ENCODE measurements around the gene PCSK9. TPM values are rescaled to one million over a fixed set of nuclear protein-coding genes. Genes with fewer than 3 reads are reported as not detected.

The PCSK9 gene
- 1.3 TPM in 2 replicates for total RNA-seq
- polyA plus RNA-seq: 2.4 TPM in 1 of 2 replicates, not detected in the other

DNA sequence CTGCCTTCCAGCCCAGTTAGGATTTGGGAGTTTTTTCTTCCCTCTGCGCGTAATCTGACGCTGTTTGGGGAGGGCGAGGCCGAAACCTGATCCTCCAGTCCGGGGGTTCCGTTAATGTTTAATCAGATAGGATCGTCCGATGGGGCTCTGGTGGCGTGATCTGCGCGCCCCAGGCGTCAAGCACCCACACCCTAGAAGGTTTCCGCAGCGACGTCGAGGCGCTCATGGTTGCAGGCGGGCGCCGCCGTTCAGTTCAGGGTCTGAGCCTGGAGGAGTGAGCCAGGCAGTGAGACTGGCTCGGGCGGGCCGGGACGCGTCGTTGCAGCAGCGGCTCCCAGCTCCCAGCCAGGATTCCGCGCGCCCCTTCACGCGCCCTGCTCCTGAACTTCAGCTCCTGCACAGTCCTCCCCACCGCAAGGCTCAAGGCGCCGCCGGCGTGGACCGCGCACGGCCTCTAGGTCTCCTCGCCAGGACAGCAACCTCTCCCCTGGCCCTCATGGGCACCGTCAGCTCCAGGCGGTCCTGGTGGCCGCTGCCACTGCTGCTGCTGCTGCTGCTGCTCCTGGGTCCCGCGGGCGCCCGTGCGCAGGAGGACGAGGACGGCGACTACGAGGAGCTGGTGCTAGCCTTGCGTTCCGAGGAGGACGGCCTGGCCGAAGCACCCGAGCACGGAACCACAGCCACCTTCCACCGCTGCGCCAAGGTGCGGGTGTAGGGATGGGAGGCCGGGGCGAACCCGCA lies at the start of gene PCSK9:
Gene PCSK9 (plus strand): TSS at position 207 of the 741 bp plus-strand sequence. CDS start 290 bp downstream, at position 497.
- no peaks in the 10 kb centered on the region for H3K36me3 ChIP-seq
- peak; percentile 51 to 71 for DNase-seq (ENCODE audit: low read depth in 1 of 2, low spot score in 1 of 2)
- H3K4me1 ChIP-seq (ENCODE audit: low read depth): no peaks in the 10 kb centered on the region
- H3K27ac ChIP-seq: no peak within 1 kb of the TSS
- no peaks in the 10 kb centered on the region for H3K9me3 ChIP-seq (ENCODE audit: low read depth)
- TF ChIP-seq, protein P1, sequence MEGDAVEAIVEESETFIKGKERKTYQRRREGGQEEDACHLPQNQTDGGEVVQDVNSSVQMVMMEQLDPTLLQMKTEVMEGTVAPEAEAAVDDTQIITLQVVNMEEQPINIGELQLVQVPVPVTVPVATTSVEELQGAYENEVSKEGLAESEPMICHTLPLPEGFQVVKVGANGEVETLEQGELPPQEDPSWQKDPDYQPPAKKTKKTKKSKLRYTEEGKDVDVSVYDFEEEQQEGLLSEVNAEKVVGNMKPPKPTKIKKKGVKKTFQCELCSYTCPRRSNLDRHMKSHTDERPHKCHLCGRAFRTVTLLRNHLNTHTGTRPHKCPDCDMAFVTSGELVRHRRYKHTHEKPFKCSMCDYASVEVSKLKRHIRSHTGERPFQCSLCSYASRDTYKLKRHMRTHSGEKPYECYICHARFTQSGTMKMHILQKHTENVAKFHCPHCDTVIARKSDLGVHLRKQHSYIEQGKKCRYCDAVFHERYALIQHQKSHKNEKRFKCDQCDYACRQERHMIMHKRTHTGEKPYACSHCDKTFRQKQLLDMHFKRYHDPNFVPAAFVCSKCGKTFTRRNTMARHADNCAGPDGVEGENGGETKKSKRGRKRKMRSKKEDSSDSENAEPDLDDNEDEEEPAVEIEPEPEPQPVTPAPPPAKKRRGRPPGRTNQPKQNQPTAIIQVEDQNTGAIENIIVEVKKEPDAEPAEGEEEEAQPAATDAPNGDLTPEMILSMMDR (IDR thresholded peaks at IDR 0.05; ENCODE audit: low read depth, low read length): no peak
- H3K27me3 ChIP-seq: peaks cover 56% of the 10 kb centered on the region
- H3K4me3 ChIP-seq: peak within 1 kb of the TSS; percentile 7

- H3K9me3 ChIP-seq (ENCODE audit: low read depth): no peaks in the 10 kb centered on the region
- H3K27me3 ChIP-seq: peaks cover 12% of the 10 kb centered on the region
- TF ChIP-seq, protein P1 (IDR thresholded peaks at IDR 0.05; ENCODE audit: low read depth, low read length): no peak
- peak in 1 of 2 donors; percentile 63 for DNase-seq (ENCODE audit: low read depth in 1 of 2, low spot score in 1 of 2)
- H3K36me3 ChIP-seq: no peaks in the 10 kb centered on the region
- no peaks in the 10 kb centered on the region for H3K4me1 ChIP-seq (ENCODE audit: low read depth)
- no peak overlapping the region for H3K27ac ChIP-seq
- H3K4me3 ChIP-seq: no peak overlapping the region
Observed at GRCh38 chr1:54989968-54990810, 49.2 kb upstream of the PCSK9 start.

DNA sequence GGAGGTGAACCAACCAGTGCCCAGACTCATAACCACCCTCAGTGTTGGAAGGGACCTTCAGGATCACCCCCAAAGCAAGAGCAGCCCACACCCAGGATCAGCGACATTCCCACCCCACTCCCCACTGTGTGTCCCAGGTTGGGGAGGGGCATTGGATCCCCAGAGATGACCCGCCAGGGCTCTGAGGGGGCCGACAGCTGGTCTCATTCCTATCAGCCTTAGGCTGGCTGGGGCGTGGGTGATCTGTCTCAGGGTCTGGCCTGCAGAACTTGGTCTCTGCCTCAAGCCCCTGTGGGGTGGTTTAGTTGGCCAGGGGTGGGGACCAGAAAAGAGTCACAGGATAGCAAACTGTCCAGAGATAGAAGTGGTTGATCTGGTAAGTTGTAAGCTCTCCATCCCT lies 48.4 kb upstream of the PCSK9 start:
- Histone ChIP-seq H3K4me1 (ENCODE audit: low read depth) (no peaks in the 10 kb centered on the region), H3K27me3 (peaks cover 16% of the 10 kb centered on the region), H3K9me3 (ENCODE audit: low read depth) (no peaks in the 10 kb centered on the region), H3K36me3 (no peaks in the 10 kb centered on the region), H3K4me3 (no peak overlapping the region), H3K27ac (no peak overlapping the region)
- no peak for DNase-seq (ENCODE audit: low read depth in 1 of 2, low spot score in 1 of 2)
- TF ChIP-seq, protein P1 (IDR thresholded peaks at IDR 0.05; ENCODE audit: low read depth, low read length): no peak

- Histone ChIP-seq H3K9me3 (ENCODE audit: low read depth) (no peaks in the 10 kb centered on the region), H3K4me1 (ENCODE audit: low read depth) (peaks cover under 1% of the 10 kb centered on the region), H3K36me3 (no peaks in the 10 kb centered on the region), H3K4me3 (no peak overlapping the region), H3K27me3 (peaks cover 26% of the 10 kb centered on the region), H3K27ac (no peak overlapping the region)
- no peak for DNase-seq (ENCODE audit: low read depth in 1 of 2, low spot score in 1 of 2)
- TF ChIP-seq, protein P1 (IDR thresholded peaks at IDR 0.05; ENCODE audit: low read depth, low read length): no peak
Observed at GRCh38 chr1:54991939-54992338, 47.4 kb upstream of the PCSK9 start.

DNA sequence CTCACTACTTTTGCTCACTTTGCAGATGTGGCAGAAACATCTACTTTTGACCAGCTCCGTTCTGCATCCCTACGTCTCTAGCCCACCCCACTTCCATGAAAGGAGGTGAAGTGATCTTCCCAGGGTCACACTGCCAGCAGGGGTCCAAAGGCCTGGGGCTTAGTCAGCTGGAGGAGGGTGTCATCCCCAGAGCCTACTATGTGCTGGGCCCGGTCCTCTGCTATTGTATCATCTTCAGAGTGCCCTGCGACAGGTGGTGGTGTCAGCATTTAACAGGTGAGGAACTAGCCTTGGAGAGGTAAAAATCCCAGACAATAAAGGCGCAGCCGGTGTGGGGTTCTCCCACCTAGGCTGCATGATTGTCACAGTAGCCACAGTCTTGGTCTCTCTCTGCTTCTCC lies 46.2 kb upstream of the PCSK9 start:
- no peak overlapping the region for H3K27ac ChIP-seq
- H3K36me3 ChIP-seq: no peaks in the 10 kb centered on the region
- H3K4me3 ChIP-seq: no peak overlapping the region
- no peaks in the 10 kb centered on the region for H3K9me3 ChIP-seq (ENCODE audit: low read depth)
- H3K27me3 ChIP-seq: peaks cover 38% of the 10 kb centered on the region
- TF ChIP-seq, protein P1 (IDR thresholded peaks at IDR 0.05; ENCODE audit: low read depth, low read length): no peak
- H3K4me1 ChIP-seq (ENCODE audit: low read depth): peaks cover 3% of the 10 kb centered on the region
- no peak for DNase-seq (ENCODE audit: low read depth in 1 of 2, low spot score in 1 of 2)

Data from cardiac muscle cell (in vitro differentiated cells and primary cell).